Measurements from ENCODE around the gene CCR8. TPM values are rescaled to one million over a fixed set of nuclear protein-coding genes. Genes with fewer than 3 reads are reported as not detected.
"Not testable (repeated sequence)": the region's sequence is repeated elsewhere in the genome, so short reads cannot be mapped to it uniquely, and the experiment has no call there.

Gene CCR8
- total RNA-seq, 2 donors from 2014 or later, result not detected

DNA sequence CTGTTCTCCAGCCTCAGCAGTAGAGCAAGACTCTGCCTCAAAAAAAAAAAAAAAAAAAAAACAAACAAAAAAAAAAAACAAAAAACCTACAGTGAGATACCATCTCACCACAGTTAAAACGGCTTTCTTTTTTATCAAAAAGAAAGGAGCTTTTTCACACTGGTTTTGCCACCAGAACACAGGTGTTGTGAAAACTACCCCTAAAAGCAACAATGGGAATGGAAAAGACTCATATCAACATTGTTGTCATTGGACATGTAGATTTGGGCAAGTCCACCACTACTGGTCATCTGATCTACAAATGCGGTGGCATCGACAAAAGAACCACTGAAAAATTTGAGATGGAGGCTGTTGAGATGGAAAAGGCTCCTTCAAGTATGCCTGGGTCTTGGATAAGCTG is 28.8 kb downstream of the CCR8 start:
- TF ChIP-seq CTCF (IDR thresholded peaks at IDR 0.05), result no peak
- TF ChIP-seq POLR2A (IDR thresholded peaks at IDR 0.05), result no peak
- ATAC-seq, result no peak
- Histone ChIP-seq H3K36me3 (replicated peaks in 1 of 2; ENCODE audit: insufficient read depth in 1 of 2, low read depth in 2 of 2) (no peaks in the 10 kb centered on the region), H3K9me3 (no peaks in the 10 kb centered on the region), H3K27ac (no peak overlapping the region), H3K27me3 (no peaks in the 10 kb centered on the region), H3K4me1 (no peaks in the 10 kb centered on the region), H3K4me3 (no peak overlapping the region)
- intact Hi-C loops (cut with DNase I), result no loop called here
- WGBS, 2 donors, result 74 to 90% methylated on average over 3 of the region's 3 CpGs
- no peak for DNase-seq

- no peaks in the 10 kb centered on the region for H3K4me1 ChIP-seq
- no peak for ATAC-seq
- no peaks in the 10 kb centered on the region for H3K27me3 ChIP-seq
- no peaks in the 10 kb centered on the region for H3K9me3 ChIP-seq
- intact Hi-C loops (cut with DNase I), result no loop called here
- DNase-seq, result no peak
- TF ChIP-seq CTCF (IDR thresholded peaks at IDR 0.05) (no peak), POLR2A (IDR thresholded peaks at IDR 0.05) (no peak)
- no peak overlapping the region for H3K4me3 ChIP-seq
- 80 to 83% methylated on average over 6 to 8 of the region's 8 CpGs for WGBS, 2 donors
- H3K36me3 ChIP-seq (replicated peaks in 1 of 2; ENCODE audit: insufficient read depth in 1 of 2, low read depth in 2 of 2), result no peaks in the 10 kb centered on the region
- H3K27ac ChIP-seq, result no peak overlapping the region
Observed at GRCh38 chr3:39361252-39361927, 31.9 kb downstream of the CCR8 start.

- WGBS, 2 donors, result 45% methylated on average over 3 of the region's 3 CpGs; no CpG with 5 or more reads in 1 of the 2 donors
- Histone ChIP-seq H3K27me3 (no peaks in the 10 kb centered on the region), H3K36me3 (replicated peaks in 1 of 2; ENCODE audit: insufficient read depth in 1 of 2, low read depth in 2 of 2) (no peaks in the 10 kb centered on the region), H3K4me1 (no peaks in the 10 kb centered on the region), H3K4me3 (no peak overlapping the region), H3K27ac (no peak overlapping the region), H3K9me3 (no peaks in the 10 kb centered on the region)
- intact Hi-C loops (cut with DNase I), result no loop called here
- no peak for DNase-seq
- no peak for ATAC-seq
- TF ChIP-seq CTCF (IDR thresholded peaks at IDR 0.05), result no peak
- no peak for TF ChIP-seq POLR2A (IDR thresholded peaks at IDR 0.05)
Observed at GRCh38 chr3:39362192-39362591, 32.7 kb downstream of the CCR8 start.

GRCh38 chr3:39362812-39363211 is 33.3 kb downstream of the CCR8 start:
- Histone ChIP-seq H3K27ac (no peak overlapping the region), H3K27me3 (no peaks in the 10 kb centered on the region), H3K4me1 (no peaks in the 10 kb centered on the region), H3K36me3 (replicated peaks in 1 of 2; ENCODE audit: insufficient read depth in 1 of 2, low read depth in 2 of 2) (no peaks in the 10 kb centered on the region), H3K9me3 (no peaks in the 10 kb centered on the region), H3K4me3 (no peak overlapping the region)
- ATAC-seq, result no peak
- intact Hi-C loops (cut with DNase I), result no loop called here
- TF ChIP-seq POLR2A (IDR thresholded peaks at IDR 0.05), result no peak
- no peak for TF ChIP-seq CTCF (IDR thresholded peaks at IDR 0.05)
- WGBS, 2 donors, result 83 to 87% methylated on average over 2 of the region's 2 CpGs
- no peak for DNase-seq

DNA sequence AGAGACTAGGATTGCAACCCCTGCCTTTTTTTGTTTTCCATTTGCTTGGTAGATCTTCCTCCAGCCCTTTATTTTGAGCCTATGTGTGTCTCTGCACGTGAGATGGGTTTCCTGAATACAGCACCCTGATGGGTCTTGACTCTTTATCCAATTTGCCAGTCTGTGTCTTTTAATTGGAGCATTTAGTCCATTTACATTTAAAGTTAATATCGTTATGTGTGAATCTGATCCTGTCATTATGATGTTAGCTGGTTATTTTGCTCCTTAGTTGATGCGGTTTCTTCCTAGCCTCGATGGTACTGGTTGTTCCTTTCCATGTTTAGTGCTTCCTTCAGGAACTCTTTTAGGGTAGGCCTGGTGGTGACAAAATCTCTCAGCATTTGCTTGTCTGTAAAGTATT is 40.9 kb downstream of the CCR8 start:
- H3K27me3 ChIP-seq; DNase-seq; H3K27ac ChIP-seq; H3K9me3 ChIP-seq; H3K4me1 ChIP-seq; intact Hi-C loops (cut with DNase I); ATAC-seq; H3K36me3 ChIP-seq (replicated peaks in 1 of 2; ENCODE audit: insufficient read depth in 1 of 2, low read depth in 2 of 2); H3K4me3 ChIP-seq: not testable (repeated sequence)
- WGBS, 2 donors, result 92 to 95% methylated on average over 4 of the region's 4 CpGs
